Prostate gland (tissue), 2 donors: ENCODE data around the gene CCDC157.

Experiments
- POLR2AphosphoS5 ChIP-seq: sonication (generic); formaldehyde crosslinking; IDR thresholded peaks from one replicate; pipeline ENCODE4 v1.6.1; 2017; ENCODE audit warnings: antibody characterized with exemption
- TF ChIP-seq, protein P1 (sequence below), 4 experiments: fragments of 200-600 bp in 2 of 4; fragments of 450-650 bp in 2 of 4; sonication (generic) in 2 of 4; IDR thresholded peaks; 1 replicate in 3 of 4; 2 replicates in 1 of 4; pipeline ENCODE4 v1.5.1; 2016 to 2019; ENCODE audit warnings: antibody characterized with exemption in 4 of 4, mild to moderate bottlenecking in 2 of 4, moderate library complexity in 2 of 4

DNA sequence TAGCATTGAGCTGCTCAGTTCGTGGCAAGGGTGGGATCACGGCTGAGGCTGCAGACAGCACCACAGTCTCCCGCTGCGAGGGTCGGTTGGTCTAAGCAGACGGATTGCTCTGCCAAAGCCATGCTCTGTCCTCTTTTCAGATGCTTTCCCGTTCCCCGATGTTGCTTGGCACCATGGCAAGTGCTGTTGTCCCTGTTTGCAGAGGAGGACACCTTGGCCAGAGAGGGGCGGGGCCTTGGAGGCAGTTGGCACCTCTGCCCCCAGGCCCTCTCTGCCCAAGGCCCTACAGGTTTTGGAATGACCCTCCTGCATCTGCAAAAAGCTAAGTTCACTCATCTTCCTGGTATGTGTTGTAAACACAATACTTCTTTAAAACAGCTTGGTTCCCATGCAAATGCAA is 11.6 kb downstream of the CCDC157 start:
- TF ChIP-seq, protein P1, sequence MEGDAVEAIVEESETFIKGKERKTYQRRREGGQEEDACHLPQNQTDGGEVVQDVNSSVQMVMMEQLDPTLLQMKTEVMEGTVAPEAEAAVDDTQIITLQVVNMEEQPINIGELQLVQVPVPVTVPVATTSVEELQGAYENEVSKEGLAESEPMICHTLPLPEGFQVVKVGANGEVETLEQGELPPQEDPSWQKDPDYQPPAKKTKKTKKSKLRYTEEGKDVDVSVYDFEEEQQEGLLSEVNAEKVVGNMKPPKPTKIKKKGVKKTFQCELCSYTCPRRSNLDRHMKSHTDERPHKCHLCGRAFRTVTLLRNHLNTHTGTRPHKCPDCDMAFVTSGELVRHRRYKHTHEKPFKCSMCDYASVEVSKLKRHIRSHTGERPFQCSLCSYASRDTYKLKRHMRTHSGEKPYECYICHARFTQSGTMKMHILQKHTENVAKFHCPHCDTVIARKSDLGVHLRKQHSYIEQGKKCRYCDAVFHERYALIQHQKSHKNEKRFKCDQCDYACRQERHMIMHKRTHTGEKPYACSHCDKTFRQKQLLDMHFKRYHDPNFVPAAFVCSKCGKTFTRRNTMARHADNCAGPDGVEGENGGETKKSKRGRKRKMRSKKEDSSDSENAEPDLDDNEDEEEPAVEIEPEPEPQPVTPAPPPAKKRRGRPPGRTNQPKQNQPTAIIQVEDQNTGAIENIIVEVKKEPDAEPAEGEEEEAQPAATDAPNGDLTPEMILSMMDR (IDR thresholded peaks at IDR 0.05), result no peak
- no peak for TF ChIP-seq POLR2AphosphoS5
